GM12878 (cell line): ENCODE data around the gene IGFLR1. TPM values are rescaled to one million over a fixed set of nuclear protein-coding genes. Genes with fewer than 3 reads are reported as not detected.

ENCODE experiments used
- ATAC-seq: fragments of 200-7000 bp; cut with Tn5 transposase; 3 replicates; pipeline ENCODE4 v1.9.1; 2020; ENCODE audit warnings: mild to moderate bottlenecking, moderate library complexity
- BruUV-seq: library from RNA; stranded (reverse); fragments of 400-500 nt; replicated peaks from 2 replicates; lab custom pipeline; 2021; lab: Mats Ljungman, UMichigan
- CTCF ChIA-PET: fragments of 300-600 bp; sonication (Branson Sonifier 250); formaldehyde crosslinking; extraction: SDS; loops from one replicate; lab custom pipeline; 2021; ENCODE audit warnings: inconsistent platforms; lab: Yijun Ruan, JAX
- POLR2A ChIA-PET: fragments of 350-600 bp; formaldehyde crosslinking; extraction: SDS; loops from one replicate; lab custom pipeline; 2021; ENCODE audit warnings: inconsistent platforms; lab: Charles Lee
- RAD21 ChIA-PET: fragments of 300-600 bp; sonication (Branson Sonifier 250); formaldehyde crosslinking; loops from one replicate; lab custom pipeline; 2023; ENCODE audit warnings: antibody characterized with exemption; ENCODE audit not compliant: unreplicated experiment; lab: Charles Lee
- SMC1A ChIA-PET: fragments of 300-600 bp; sonication (Branson Sonifier 250); formaldehyde crosslinking; loops from one replicate; lab custom pipeline; 2023; ENCODE audit not compliant: unreplicated experiment, uncharacterized antibody; lab: Charles Lee
- DNase-seq: peaks from one replicate; pipeline ENCODE4 v3.0.0-alpha.2; 2011; ENCODE audit warnings: low read depth, low spot score
- FAIRE-seq: peaks from 3 replicates; lab custom pipeline; 2011; peaks lifted over from hg19 to GRCh38; lab: Jason Lieb, UNC
- H2AFZ ChIP-seq: 2 replicates; pipeline ENCODE4 v1.6.0; 2011; ENCODE audit warnings: low read depth, low read length, control low read depth; ENCODE audit not compliant: control insufficient read depth
- H3K27ac ChIP-seq: 2 replicates; pipeline ENCODE4 v1.5.1; 2011; ENCODE audit warnings: control low read depth; ENCODE audit not compliant: control insufficient read depth, insufficient read depth
- H3K27me3 ChIP-seq, 2 experiments: replicated peaks in 1 of 2; 2 replicates each; pipeline versions ENCODE4 v1.6.0 to v1.6.1; 2011; ENCODE audit warnings: low read length in 1 of 2; ENCODE audit not compliant: control insufficient read depth in 2 of 2, insufficient read depth in 2 of 2
- H3K36me3 ChIP-seq, 2 experiments: 2 replicates each; pipeline ENCODE4 v1.5.1; 2011; ENCODE audit warnings: low read length in 1 of 2; ENCODE audit not compliant: control insufficient read depth in 2 of 2, insufficient read depth in 2 of 2
- H3K4me1 ChIP-seq: 2 replicates; pipeline ENCODE4 v1.6.1; 2011; ENCODE audit warnings: mild to moderate bottlenecking, low read length, moderate library complexity, mixed read lengths; ENCODE audit not compliant: control insufficient read depth, insufficient read depth
- H3K4me2 ChIP-seq: 2 replicates; pipeline ENCODE4 v1.6.0; 2011; ENCODE audit warnings: control low read depth; ENCODE audit not compliant: control insufficient read depth, insufficient read depth
- H3K4me3 ChIP-seq: fragments of 200-600 bp; sonication (generic); 2 replicates; pipeline ENCODE4 v1.5.1; 2016
- H3K79me2 ChIP-seq: 2 replicates; pipeline ENCODE4 v1.6.0; 2011; ENCODE audit warnings: low read length; ENCODE audit not compliant: control insufficient read depth, insufficient read depth
- H3K9ac ChIP-seq: 2 replicates; pipeline ENCODE4 v1.8.0; 2011; ENCODE audit warnings: low read length, control low read depth, mixed read lengths; ENCODE audit not compliant: control insufficient read depth, insufficient read depth
- H3K9me3 ChIP-seq: replicated peaks from 3 replicates; pipeline ENCODE4 v1.5.1; 2011; ENCODE audit warnings: mild to moderate bottlenecking, low read length; ENCODE audit not compliant: control insufficient read depth, insufficient read depth
- H4K20me1 ChIP-seq: 2 replicates; pipeline ENCODE4 v1.6.0; 2011; ENCODE audit not compliant: control insufficient read depth, insufficient read depth
- BACH1 ChIP-seq: fragments of 450-650 bp; IDR thresholded peaks from 2 replicates; pipeline ENCODE4 v1.6.1; 2017; ENCODE audit warnings: mild to moderate bottlenecking, borderline replicate concordance
- CEBPZ ChIP-seq: fragments of 150-350 bp; IDR thresholded peaks from 2 replicates; pipeline ENCODE4 v1.6.1; 2016; ENCODE audit warnings: low read depth, low read length
- ELK1 ChIP-seq: IDR thresholded peaks from 2 replicates; pipeline ENCODE4 v1.6.1; 2012; ENCODE audit warnings: low read depth, low read length, improper control_type of control experiment
- ESRRA ChIP-seq: IDR thresholded peaks from 2 replicates; pipeline ENCODE4 v1.6.1; 2012; ENCODE audit warnings: mild to moderate bottlenecking, low read length, improper control_type of control experiment
- NFYB ChIP-seq: IDR thresholded peaks from 2 replicates; pipeline ENCODE4 v1.6.1; 2011; ENCODE audit warnings: low read depth, mild to moderate bottlenecking, low read length, improper control_type of control experiment, moderate library complexity; ENCODE audit not compliant: insufficient read depth
- POLR2AphosphoS5 ChIP-seq: IDR thresholded peaks from 2 replicates; pipeline ENCODE4 v1.6.1; 2011; ENCODE audit warnings: mild to moderate bottlenecking, low read length, inconsistent platforms
- PRDM15 ChIP-seq: fragments of 450-650 bp; formaldehyde crosslinking; IDR thresholded peaks from 2 replicates; pipeline ENCODE4 v1.4.0; 2020; ENCODE audit warnings: mild to moderate bottlenecking, moderate library complexity
- RELB ChIP-seq: fragments of 450-650 bp; IDR thresholded peaks from 2 replicates; pipeline ENCODE4 v1.6.1; 2017; ENCODE audit warnings: low read depth, mild to moderate bottlenecking, moderate library complexity
- SUPT20H ChIP-seq: IDR thresholded peaks from 2 replicates; pipeline ENCODE4 v1.6.1; 2011; ENCODE audit warnings: low read depth, mild to moderate bottlenecking, low read length, moderate library complexity, borderline replicate concordance; ENCODE audit not compliant: control insufficient read depth
- WGBS: methylation state at CpG from one replicate; pipeline ENCODE4 v1.1.6; 2016; ENCODE audit warnings: low lambda C conversion rate; ENCODE audit not compliant: insufficient replicate concordance, insufficient coverage; ENCODE audit errors: missing lambda C conversion rate; 5-methylcytosine and 5-hydroxymethylcytosine counted together
- in situ Hi-C: fragments of 300-500 bp; cut with MboI; formaldehyde crosslinking; loops from 9 replicates; pipeline ENCODE4 v1.14.3; 2018; ENCODE audit warnings: mixed read lengths
- intact Hi-C: fragments of 100-400 bp; cut with micrococcal nuclease; formaldehyde crosslinking; loops from one replicate; pipeline ENCODE4 v1.14.2; 2022; ENCODE audit not compliant: unreplicated experiment
- polyA plus RNA-seq, 11 experiments: library from polyadenylated mRNA; depleted of rRNA in 4 of 11; unstranded in 6 of 11; stranded (reverse) in 5 of 11; fragments of >200 nt; fragmentation: Nextera tagmentation in 4 of 11; fragmentation: Illumina TruSeq in 1 of 11; extraction: Ambion mirVana in 4 of 11; extraction: Trizol in 1 of 11; gene quantifications; 1 replicate in 1 of 11; 2 replicates in 10 of 11; pipeline versions ENCODE4 v1.2.1 to v1.2.3, GENCODE V29; 2011 to 2016; ENCODE audit warnings: inconsistent platforms in 2 of 11, missing spikeins in 2 of 11, low read depth in 1 of 11
- total RNA-seq, 4 experiments: library from RNA; depleted of rRNA in 3 of 4; stranded (reverse); fragments of >200 nt in 3 of 4; fragmentation: Illumina TruSeq in 1 of 4; extraction: Trizol in 1 of 4; gene quantifications; 2 replicates each; pipeline versions ENCODE4 v1.2.1 to v1.2.3, GENCODE V29; 2013 to 2021

IGFLR1 gene
- total and polyA plus RNA-seq, 10 of the 15 experiments (the other 5 are each of a cell fraction or from before 2014, with no cell fraction given) = 2.5 to 39.9 (median 24.8) TPM

- no peak for TF ChIP-seq POLR2AphosphoS5
- TF ChIP-seq, all 136 proteins: peak for 0
Measured at GRCh38 chr19:35751839-35752745, 9.8 kb upstream of the IGFLR1 start (continued).

GRCh38 chr19:35750167-35750566, 7.9 kb upstream of the IGFLR1 start:
- in situ Hi-C loops (no loop called here), intact Hi-C loops (no loop called here)
- CTCF ChIA-PET = no interaction called here
- H3K4me2 ChIP-seq = no peak overlapping the region
- DNase-seq (no peak), ATAC-seq (no peak), FAIRE-seq (no peak)
- H3K4me1 ChIP-seq = peaks cover 8% of the 10 kb centered on the region; the same call in 1 of the 2 replicates
- RAD21 ChIA-PET = interaction anchor here (0.8 kb wide), 1 partner anchor 130 kb away, joined by 4 read pairs; no protein-coding TSS in a partner anchor
- WGBS = 91% methylated on average over 5 of the region's 5 CpGs
- H2AFZ ChIP-seq = no peak overlapping the region
- BruUV-seq = no TSS peak
- H3K9me3 ChIP-seq = no peaks in the 10 kb centered on the region
- H3K4me3 ChIP-seq = no peak overlapping the region
- H3K27me3 ChIP-seq = no peaks in the 10 kb centered on the region
- POLR2A ChIA-PET = interaction anchor here (0.6 to 1.5 kb wide), 4 partner anchors 7 to 174 kb away, joined by 3 to 5 read pairs (median 3); no protein-coding TSS in a partner anchor
- H3K9ac ChIP-seq = no peak overlapping the region
- SMC1A ChIA-PET = no interaction called here
- peaks cover 9% of the 10 kb centered on the region for H3K79me2 ChIP-seq
- peaks cover 0 to 2% of the 10 kb centered on the region in 2 experiments; a peak in 2 of 4 replicates for H3K36me3 ChIP-seq
- no peaks in the 10 kb centered on the region for H4K20me1 ChIP-seq
- H3K27ac ChIP-seq = no peak overlapping the region
- TF ChIP-seq CEBPZ (no peak), ESRRA (no peak), NFYB (no peak), SUPT20H (no peak), ELK1 (no peak), PRDM15 (CRISPR knock-in tag) (no peak), RELB (no peak), BACH1 (no peak)
